GM21737 (cell line): ENCODE measurements around the gene FOXD3.
A peak's percentile ranks its signal among the peaks of the same experiment; 100 is the strongest.

Experiments
- ATAC-seq: cut with Tn5 transposase; IDR thresholded peaks from one replicate; pipeline ENCODE4 v1.9.1; 2021; ENCODE audit warnings: mild to moderate bottlenecking, moderate library complexity; ENCODE audit not compliant: unreplicated experiment

Gene FOXD3

GRCh38 chr1:63320022-63320721 is 2.2 kb upstream of the FOXD3 start:
- no peak for ATAC-seq

GRCh38 chr1:63321066-63321784 is 1.1 kb upstream of the FOXD3 start:
- ATAC-seq: no peak

GRCh38 chr1:63321785-63322113 is 618 bp upstream of the FOXD3 start:
- ATAC-seq: no peak

GRCh38 chr1:63322944-63323864 is 837 bp downstream of the FOXD3 start:
- ATAC-seq: no peak

GRCh38 chr1:63323865-63324778 is 1.8 kb downstream of the FOXD3 start:
- ATAC-seq: no peak

- no peak for ATAC-seq
Measured at GRCh38 chr1:63324779-63325119, 2.4 kb downstream of the FOXD3 start.

GRCh38 chr1:63325279-63325985 is 3.1 kb downstream of the FOXD3 start:
- ATAC-seq: no peak

- no peak for ATAC-seq
Measured at GRCh38 chr1:63326106-63326472, 3.7 kb downstream of the FOXD3 start.

GRCh38 chr1:63326473-63327380 is 4.4 kb downstream of the FOXD3 start:
- ATAC-seq: no peak

GRCh38 chr1:63327417-63328054 is 5.2 kb downstream of the FOXD3 start:
- ATAC-seq: peak; percentile 52

GRCh38 chr1:63328122-63328521 is 5.8 kb downstream of the FOXD3 start:
- no peak for ATAC-seq

GRCh38 chr1:63328781-63329180 is 6.4 kb downstream of the FOXD3 start:
- ATAC-seq: no peak

GRCh38 chr1:63329621-63330330 is 7.4 kb downstream of the FOXD3 start:
- no peak for ATAC-seq

- no peak for ATAC-seq
Measured at GRCh38 chr1:63330331-63330916, 8.1 kb downstream of the FOXD3 start.

GRCh38 chr1:63342402-63342801 is 20.0 kb downstream of the FOXD3 start:
- ATAC-seq: no peak

- no peak for ATAC-seq
Measured at GRCh38 chr1:63343922-63344321, 21.6 kb downstream of the FOXD3 start.

GRCh38 chr1:63350320-63350719 is 28.0 kb downstream of the FOXD3 start:
- no peak for ATAC-seq

- no peak for ATAC-seq
Measured at GRCh38 chr1:63352736-63353135, 30.4 kb downstream of the FOXD3 start.
